BLaER1 treated with 17β-estradiol and CSF1 and Interleukin-3, amounts not matched to agents 10 nM and 100 nM (cell line): ENCODE data around the gene FAM53A.
A peak's percentile ranks its signal among the peaks of the same experiment; 100 is the strongest.

Experiments used
- H3K27ac ChIP-seq, 11 experiments: shearing (Covaris generic); formaldehyde crosslinking; 2 replicates each; pipeline ENCODE4 v1.8.1; 2022
- H3K27me3 ChIP-seq, 11 experiments: shearing (Covaris generic); formaldehyde crosslinking; 2 replicates each; pipeline ENCODE4 v1.8.1; 2022
- H3K36me3 ChIP-seq, 11 experiments: shearing (Covaris generic); formaldehyde crosslinking; 2 replicates each; pipeline ENCODE4 v1.8.1; 2022
- H3K4me1 ChIP-seq, 10 experiments: shearing (Covaris generic); formaldehyde crosslinking; 2 replicates each; pipeline ENCODE4 v1.8.1; 2022
- H3K4me2 ChIP-seq, 11 experiments: shearing (Covaris generic); formaldehyde crosslinking; 2 replicates each; pipeline ENCODE4 v1.8.1; 2022
- H3K4me3 ChIP-seq, 10 experiments: shearing (Covaris generic); formaldehyde crosslinking; 2 replicates each; pipeline ENCODE4 v1.8.1; 2022
- H3K9ac ChIP-seq, 11 experiments: shearing (Covaris generic); formaldehyde crosslinking; 2 replicates each; pipeline ENCODE4 v1.8.1; 2022
- H3K9me3 ChIP-seq, 11 experiments: shearing (Covaris generic); formaldehyde crosslinking; replicated peaks in 1 of 11; 2 replicates each; pipeline ENCODE4 v1.8.1; 2022
- H4K20me1 ChIP-seq, 11 experiments: shearing (Covaris generic); formaldehyde crosslinking; 2 replicates each; pipeline ENCODE4 v1.8.1; 2022
- Cebpa-rat ChIP-seq, 11 experiments: shearing (Covaris generic); IDR thresholded peaks; 2 replicates each; pipeline ENCODE4 v1.8.1; 2022

Gene FAM53A

DNA sequence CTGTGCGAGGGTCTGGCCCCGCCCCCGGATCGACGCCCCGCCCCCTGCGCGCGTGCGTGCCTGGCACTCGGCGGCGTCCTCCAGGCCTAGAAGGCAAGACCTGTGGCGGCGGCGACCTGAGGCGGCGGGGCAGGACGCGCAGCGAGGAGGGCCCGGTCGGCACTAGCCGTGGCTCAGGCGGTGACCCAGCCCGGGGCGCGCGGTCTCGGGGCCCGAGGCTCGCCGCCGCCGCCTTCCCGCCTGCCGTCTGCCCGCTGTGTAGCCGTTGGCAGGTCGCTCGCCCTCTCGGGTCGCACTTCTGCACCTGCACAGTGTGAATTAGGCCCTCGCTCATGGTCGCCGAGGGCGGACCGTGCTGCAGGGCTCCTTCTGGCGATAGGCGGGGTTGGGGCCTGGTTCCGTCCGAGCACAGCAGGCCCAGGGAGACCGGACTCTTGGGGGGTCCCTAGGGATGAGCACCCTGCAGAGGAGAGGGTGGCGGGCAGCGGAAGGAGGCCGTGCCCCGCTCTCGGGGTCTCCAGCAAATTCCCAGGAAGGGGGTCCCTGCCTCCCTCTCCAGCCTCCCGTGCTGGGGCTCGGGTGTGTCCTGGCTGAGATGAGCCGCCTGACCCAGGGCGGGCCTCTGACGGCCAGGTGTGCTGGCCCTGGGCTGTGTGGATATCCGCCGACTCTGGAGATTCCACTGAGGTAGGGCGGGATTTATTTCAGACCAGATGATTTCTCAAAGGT, 557 bp upstream of the FAM53A start:
- Histone ChIP-seq H3K4me1 (peaks cover 0 to 30% (median 20%) of the 10 kb centered on the region in 10 experiments; a peak in 18 of 20 replicates), H3K4me3 (peak overlapping the region; percentile 36 to 73 (median 67); a peak in 17 of 20 replicates), H3K27ac (peak overlapping the region in 7 of 11 experiments; percentile 18 to 77 (median 41); a peak in 9 of 22 replicates), H4K20me1 (peaks cover 0 to 12% (median 0%) of the 10 kb centered on the region in 11 experiments; a peak in 3 of 22 replicates), H3K27me3 (peaks cover 0 to 19% (median 15%) of the 10 kb centered on the region in 11 experiments; a peak in 13 of 22 replicates), H3K9me3 (no peaks in the 10 kb centered on the region), H3K9ac (peak overlapping the region in 9 of 11 experiments; percentile 24 to 83 (median 41); a peak in 10 of 22 replicates), H3K4me2 (peak overlapping the region; percentile 47 to 97 (median 68); a peak in 21 of 22 replicates), H3K36me3 (peaks cover 0 to 15% (median 3%) of the 10 kb centered on the region in 11 experiments; a peak in 9 of 22 replicates)
- no peak for TF ChIP-seq Cebpa-rat (IDR thresholded peaks at IDR 0.05)

DNA sequence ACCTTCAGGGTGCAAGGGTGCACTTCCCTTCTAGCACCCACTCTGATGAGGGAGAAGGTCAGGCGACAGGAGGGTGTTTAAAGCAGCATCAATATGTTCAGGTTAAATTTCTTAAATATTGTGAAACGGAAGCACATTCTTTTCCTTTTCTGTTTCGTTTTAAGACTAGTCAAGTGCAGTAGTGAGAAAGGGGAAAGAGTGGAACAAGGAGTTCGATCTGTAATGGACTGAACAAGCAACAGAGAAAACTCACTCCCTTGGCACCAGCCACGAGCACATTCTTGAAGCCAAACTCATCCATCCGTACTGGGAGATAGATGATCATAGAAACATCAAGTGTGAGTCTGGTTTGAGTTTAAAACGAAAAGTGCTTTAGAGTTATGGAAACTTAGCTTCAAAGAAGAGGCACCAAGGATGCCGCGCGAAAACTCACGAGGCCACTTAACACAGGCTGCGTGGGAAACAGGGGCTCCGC, 815 bp downstream of the FAM53A start:
- no peak for TF ChIP-seq Cebpa-rat (IDR thresholded peaks at IDR 0.05)

DNA sequence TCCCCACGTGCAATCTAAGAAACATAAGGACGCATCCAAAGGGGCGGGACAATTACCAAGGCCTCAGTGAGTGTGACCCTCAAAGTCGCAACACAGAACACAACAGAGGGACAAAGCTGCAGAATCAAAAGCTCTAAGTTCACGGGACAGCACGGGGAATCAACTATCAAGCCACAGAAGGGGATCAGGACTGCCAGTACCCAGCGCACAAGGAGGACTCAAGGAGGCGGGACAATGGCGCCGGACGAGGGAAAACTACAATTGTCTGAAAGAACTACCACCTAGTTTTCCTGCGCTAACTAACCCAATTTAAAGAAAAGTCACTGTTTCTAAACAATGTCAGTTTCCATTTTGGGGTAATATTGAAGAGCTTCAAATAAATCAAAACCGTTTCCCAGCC, 1.3 kb downstream of the FAM53A start:
- TF ChIP-seq Cebpa-rat (IDR thresholded peaks at IDR 0.05) = no peak
- Histone ChIP-seq H3K9me3 (no peaks in the 10 kb centered on the region), H3K4me2 (peak overlapping the region; percentile 87 to 99 (median 97)), H3K27me3 (peaks cover 0 to 19% (median 15%) of the 10 kb centered on the region in 11 experiments; a peak in 13 of 22 replicates), H3K36me3 (no peaks in the 10 kb centered on the region), H3K4me3 (peak overlapping the region in 9 of 10 experiments; percentile 62 to 73 (median 68); a peak in 7 of 20 replicates), H4K20me1 (peaks cover 0 to 12% (median 0%) of the 10 kb centered on the region in 11 experiments; a peak in 3 of 22 replicates), H3K27ac (no peak overlapping the region), H3K4me1 (peaks cover 0 to 30% (median 20%) of the 10 kb centered on the region in 10 experiments; a peak in 18 of 20 replicates), H3K9ac (peak overlapping the region in 4 of 11 experiments; percentile 74 to 83 (median 82); a peak in 3 of 22 replicates)

More for the DNA sequence above, 815 bp downstream of the FAM53A start:
- Histone ChIP-seq H3K9ac (peak overlapping the region; percentile 68 to 85 (median 79)), H4K20me1 (peaks cover 0 to 12% (median 0%) of the 10 kb centered on the region in 11 experiments; a peak in 3 of 22 replicates), H3K36me3 (0 out of 22 replicates have a peak, but pooled peaks cover 0 to 3% (median 0%) of the 10 kb centered on the region in 11 experiments), H3K4me2 (peak overlapping the region; percentile 87 to 99 (median 97)), H3K9me3 (no peaks in the 10 kb centered on the region), H3K27me3 (peaks cover 0 to 19% (median 15%) of the 10 kb centered on the region in 11 experiments; a peak in 13 of 22 replicates), H3K4me3 (peak overlapping the region; percentile 62 to 73 (median 68)), H3K27ac (peak overlapping the region in 10 of 11 experiments; percentile 63 to 83 (median 76); a peak in 18 of 22 replicates), H3K4me1 (peaks cover 0 to 30% (median 20%) of the 10 kb centered on the region in 10 experiments; a peak in 18 of 20 replicates)

DNA sequence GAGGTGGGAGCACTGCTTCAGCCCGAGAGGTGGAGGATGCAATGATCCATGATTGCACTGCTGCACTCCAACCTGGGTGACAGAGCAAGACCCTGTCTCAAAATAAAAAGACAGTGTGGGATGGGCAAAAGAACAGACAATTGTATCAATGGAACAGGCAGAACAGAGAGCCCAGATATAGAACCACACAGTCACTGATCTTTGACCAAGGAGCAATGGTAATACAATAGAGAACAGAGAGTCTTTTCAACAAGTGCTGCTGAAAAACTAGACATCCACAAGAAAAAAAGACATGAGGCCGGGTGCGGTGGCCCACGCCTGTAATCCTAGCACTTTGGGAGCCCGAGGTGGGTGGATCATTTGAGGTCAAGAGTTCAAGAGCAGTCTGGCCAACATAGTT, 5.9 kb downstream of the FAM53A start:
- no peak overlapping the region for H3K9ac ChIP-seq
- no peaks in the 10 kb centered on the region for H3K9me3 ChIP-seq
- H4K20me1 ChIP-seq = peaks cover 0 to 3% (median 0%) of the 10 kb centered on the region in 11 experiments; a peak in 1 of 22 replicates
- H3K4me1 ChIP-seq = peaks cover 0 to 14% (median 7%) of the 10 kb centered on the region in 10 experiments; a peak in 17 of 20 replicates
- no peak overlapping the region for H3K27ac ChIP-seq
- TF ChIP-seq Cebpa-rat (IDR thresholded peaks at IDR 0.05) = no peak
- peaks cover 0 to 10% (median 8%) of the 10 kb centered on the region in 11 experiments; a peak in 10 of 22 replicates for H3K27me3 ChIP-seq
- no peak overlapping the region for H3K4me3 ChIP-seq
- no peak overlapping the region for H3K4me2 ChIP-seq
- no peaks in the 10 kb centered on the region for H3K36me3 ChIP-seq

DNA sequence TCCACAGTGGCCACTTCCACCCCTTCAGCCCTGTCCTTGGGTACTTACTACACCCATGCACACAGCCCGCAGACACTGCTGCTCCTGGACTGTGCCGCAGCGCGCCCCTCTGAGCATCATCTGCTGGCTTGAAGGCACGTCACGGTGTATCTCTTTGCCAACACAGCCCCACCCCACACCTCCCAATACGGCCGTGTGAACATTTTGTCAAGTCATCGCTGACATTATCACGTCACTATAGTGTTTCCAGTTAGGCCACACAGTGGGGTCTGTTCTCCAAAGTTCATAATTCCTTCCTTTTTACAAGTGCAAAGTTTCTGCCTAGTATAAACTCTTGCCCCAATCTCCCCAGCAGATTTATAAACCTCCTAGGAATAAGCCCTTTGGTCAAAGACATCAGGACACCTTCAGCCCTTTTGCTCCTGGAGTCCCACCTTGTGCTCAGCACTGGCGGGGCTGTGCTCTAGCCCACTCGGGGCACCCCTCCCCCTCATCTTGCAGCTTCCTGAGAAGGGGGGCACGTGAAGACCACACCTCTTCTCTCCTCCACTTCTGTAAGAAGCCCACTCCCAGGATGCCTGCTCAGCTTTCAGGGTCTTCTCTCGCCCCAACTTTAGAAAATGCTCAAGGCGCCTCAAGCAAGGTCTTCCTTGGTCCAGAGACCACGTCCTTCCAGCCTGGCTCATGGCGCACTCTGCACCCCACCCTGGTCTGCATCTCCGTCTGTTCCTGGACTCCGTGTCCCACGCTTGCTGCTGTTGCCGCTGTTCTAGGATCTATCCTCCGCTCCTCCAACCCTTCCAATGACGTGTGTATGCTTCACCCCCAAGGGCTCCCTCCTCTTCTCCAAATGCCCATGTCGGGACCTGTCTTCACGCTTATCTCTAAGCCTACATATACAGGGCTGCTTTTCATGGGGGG, 7.2 kb downstream of the FAM53A start:
- Histone ChIP-seq H4K20me1 (peaks cover 0 to 3% (median 0%) of the 10 kb centered on the region in 11 experiments; a peak in 1 of 22 replicates), H3K27me3 (no peaks in the 10 kb centered on the region), H3K4me1 (peaks cover 0 to 9% (median 0%) of the 10 kb centered on the region in 10 experiments; a peak in 7 of 20 replicates), H3K9me3 (no peaks in the 10 kb centered on the region), H3K4me3 (no peak overlapping the region), H3K4me2 (peak overlapping the region in 2 of 11 experiments; percentile 9 to 26; a peak in 1 of 22 replicates), H3K27ac (no peak overlapping the region), H3K9ac (no peak overlapping the region), H3K36me3 (no peaks in the 10 kb centered on the region)
- no peak for TF ChIP-seq Cebpa-rat (IDR thresholded peaks at IDR 0.05)

DNA sequence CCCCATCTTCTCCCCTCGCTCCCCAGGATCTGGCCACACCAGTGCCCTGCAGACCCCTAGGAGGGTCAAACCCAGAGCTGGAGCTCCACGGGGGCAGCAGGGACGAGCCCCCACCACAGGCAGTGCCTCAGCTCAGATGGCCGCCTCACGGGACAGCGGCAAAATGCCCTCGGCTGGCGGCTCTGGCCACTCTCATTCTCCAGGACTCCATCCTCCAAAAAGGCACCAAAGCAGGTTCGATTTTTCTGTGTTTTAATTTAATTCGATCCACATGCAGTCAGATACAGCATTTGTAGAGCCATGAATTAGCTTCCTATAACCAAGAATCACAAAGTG, 8.3 kb downstream of the FAM53A start:
- Histone ChIP-seq H3K4me1 (peaks cover 0 to 9% (median 0%) of the 10 kb centered on the region in 10 experiments; a peak in 7 of 20 replicates), H3K9ac (no peak overlapping the region), H3K27ac (no peak overlapping the region), H4K20me1 (peaks cover 0 to 3% (median 0%) of the 10 kb centered on the region in 11 experiments; a peak in 1 of 22 replicates), H3K4me2 (no peak overlapping the region), H3K36me3 (no peaks in the 10 kb centered on the region), H3K4me3 (no peak overlapping the region), H3K27me3 (no peaks in the 10 kb centered on the region), H3K9me3 (no peaks in the 10 kb centered on the region)
- no peak for TF ChIP-seq Cebpa-rat (IDR thresholded peaks at IDR 0.05)

DNA sequence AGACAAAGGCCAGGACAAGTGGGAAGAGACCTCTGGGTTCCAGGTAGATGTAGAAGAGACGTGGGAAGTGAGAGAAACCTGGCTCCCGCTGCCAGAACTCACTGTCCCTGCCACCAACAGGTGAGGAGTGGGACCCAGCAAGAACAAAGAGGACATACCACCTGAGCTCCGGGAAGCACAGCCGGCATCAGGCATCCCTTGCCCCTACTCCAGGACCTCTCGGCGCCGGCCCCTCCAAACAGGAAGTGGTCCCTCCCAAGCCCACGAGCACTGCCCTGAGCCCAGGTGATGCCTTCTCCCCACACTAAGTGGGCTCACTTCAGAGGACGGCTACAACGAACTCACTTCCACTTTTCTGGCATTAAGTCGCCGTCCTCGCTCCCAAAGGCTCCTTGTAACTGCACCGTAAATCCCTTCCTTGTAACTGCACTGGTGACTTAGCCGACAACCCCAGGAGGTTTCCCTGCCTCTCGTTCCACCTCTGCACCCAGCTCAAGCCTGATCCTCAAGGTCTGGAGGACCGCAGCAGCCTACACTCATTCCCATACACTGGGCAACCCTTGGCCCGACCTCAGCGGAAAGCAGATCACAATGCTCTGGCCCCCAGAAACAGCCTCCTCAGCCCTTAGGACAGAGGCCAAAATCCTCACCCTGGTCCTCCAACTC, 8.8 kb downstream of the FAM53A start:
- Histone ChIP-seq H3K27me3 (no peaks in the 10 kb centered on the region), H3K4me2 (no peak overlapping the region), H3K27ac (no peak overlapping the region), H3K9me3 (no peaks in the 10 kb centered on the region), H3K9ac (no peak overlapping the region; a peak in 1 of 22 replicates), H4K20me1 (peaks cover 0 to 3% (median 0%) of the 10 kb centered on the region in 11 experiments; a peak in 1 of 22 replicates), H3K4me1 (peaks cover 0 to 9% (median 0%) of the 10 kb centered on the region in 10 experiments; a peak in 7 of 20 replicates), H3K36me3 (no peaks in the 10 kb centered on the region), H3K4me3 (no peak overlapping the region)
- TF ChIP-seq Cebpa-rat (IDR thresholded peaks at IDR 0.05) = no peak

DNA sequence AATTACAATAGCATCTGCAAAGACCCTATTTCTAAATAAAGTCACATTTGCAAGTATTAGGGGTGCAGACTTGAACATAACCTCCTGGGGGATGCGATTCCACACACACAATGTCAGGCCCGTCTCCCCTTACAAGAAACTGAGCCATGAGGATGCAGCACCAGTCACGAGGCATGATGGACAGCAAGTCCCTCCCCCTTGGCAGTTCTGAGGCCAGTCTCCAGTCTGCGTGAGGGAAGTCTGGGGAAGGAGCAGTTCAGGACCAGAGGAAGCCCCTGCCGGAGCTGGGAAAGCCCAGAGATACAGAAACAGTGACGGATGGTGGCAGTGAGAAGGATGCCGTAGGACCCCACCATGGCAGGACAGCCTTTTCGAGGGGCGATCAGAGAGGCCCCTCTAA, 9.4 kb downstream of the FAM53A start:
- no peak overlapping the region for H3K4me3 ChIP-seq
- H3K9me3 ChIP-seq = no peaks in the 10 kb centered on the region
- H3K4me2 ChIP-seq = no peak overlapping the region
- H3K27me3 ChIP-seq = no peaks in the 10 kb centered on the region
- H3K9ac ChIP-seq = peak overlapping the region in 1 of 11 experiments; percentile 33; a peak in 1 of 22 replicates
- peaks cover 0 to 13% (median 1%) of the 10 kb centered on the region in 10 experiments; a peak in 9 of 20 replicates for H3K4me1 ChIP-seq
- H3K36me3 ChIP-seq = no peaks in the 10 kb centered on the region
- no peak overlapping the region for H3K27ac ChIP-seq
- H4K20me1 ChIP-seq = peaks cover 0 to 3% (median 0%) of the 10 kb centered on the region in 11 experiments; a peak in 1 of 22 replicates
- no peak for TF ChIP-seq Cebpa-rat (IDR thresholded peaks at IDR 0.05)
